ENCODE data around the gene P2RY2.

Gene P2RY2

DNA sequence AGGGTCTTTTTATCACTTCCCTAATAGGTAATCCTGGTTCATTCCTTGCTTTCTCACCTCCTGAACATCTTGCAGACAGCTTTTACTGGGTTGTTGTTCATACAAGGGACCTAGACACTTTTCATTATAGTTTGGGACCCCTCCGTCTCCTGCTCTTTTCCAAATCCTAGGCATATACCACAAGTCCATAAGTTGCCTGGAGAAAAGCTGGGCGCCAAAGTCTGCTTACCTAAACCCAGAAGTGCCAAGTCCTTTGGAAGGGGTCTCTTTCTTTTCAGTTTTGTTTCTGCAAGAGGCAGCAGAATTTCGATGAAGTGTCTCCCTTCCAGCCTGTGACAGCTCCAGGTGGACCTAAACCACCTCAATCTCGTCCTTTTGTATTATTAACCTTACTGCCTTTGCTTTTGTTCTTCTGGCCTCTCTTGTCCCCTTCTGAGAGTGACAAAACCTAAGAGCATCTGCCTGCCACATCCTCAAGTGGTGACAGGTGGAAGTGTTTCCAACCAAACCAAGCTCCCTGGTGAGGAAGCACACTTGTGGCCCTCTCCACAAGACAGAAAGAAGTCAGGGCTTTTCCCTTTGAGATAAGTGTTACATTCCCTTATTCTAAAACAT, 34.6 kb downstream of the P2RY2 start:
- H3K27ac ChIP-seq (ENCODE audit: low read depth in 2 of 2, low read length in 2 of 2): no peak overlapping the region
- H3K27me3 ChIP-seq (ENCODE audit: control insufficient read depth in 2 of 2, insufficient read depth in 2 of 2, low read length in 2 of 2): no peaks in the 10 kb centered on the region
- no peak overlapping the region for H3K4me3 ChIP-seq (ENCODE audit: low read length in 2 of 2)
- H3K9me3 ChIP-seq (ENCODE audit: control insufficient read depth in 2 of 2, low read length in 2 of 2): no peaks in the 10 kb centered on the region
- H3K9ac ChIP-seq (ENCODE audit: low read depth in 1 of 2, low read length in 2 of 2): no peak overlapping the region
- no peaks in the 10 kb centered on the region for H3K36me3 ChIP-seq (ENCODE audit: control insufficient read depth in 2 of 2, insufficient read depth in 2 of 2, low read length in 2 of 2)
- no peaks in the 10 kb centered on the region for H3K4me1 ChIP-seq (ENCODE audit: control insufficient read depth in 2 of 2, insufficient read depth in 2 of 2, low read length in 2 of 2)

DNA sequence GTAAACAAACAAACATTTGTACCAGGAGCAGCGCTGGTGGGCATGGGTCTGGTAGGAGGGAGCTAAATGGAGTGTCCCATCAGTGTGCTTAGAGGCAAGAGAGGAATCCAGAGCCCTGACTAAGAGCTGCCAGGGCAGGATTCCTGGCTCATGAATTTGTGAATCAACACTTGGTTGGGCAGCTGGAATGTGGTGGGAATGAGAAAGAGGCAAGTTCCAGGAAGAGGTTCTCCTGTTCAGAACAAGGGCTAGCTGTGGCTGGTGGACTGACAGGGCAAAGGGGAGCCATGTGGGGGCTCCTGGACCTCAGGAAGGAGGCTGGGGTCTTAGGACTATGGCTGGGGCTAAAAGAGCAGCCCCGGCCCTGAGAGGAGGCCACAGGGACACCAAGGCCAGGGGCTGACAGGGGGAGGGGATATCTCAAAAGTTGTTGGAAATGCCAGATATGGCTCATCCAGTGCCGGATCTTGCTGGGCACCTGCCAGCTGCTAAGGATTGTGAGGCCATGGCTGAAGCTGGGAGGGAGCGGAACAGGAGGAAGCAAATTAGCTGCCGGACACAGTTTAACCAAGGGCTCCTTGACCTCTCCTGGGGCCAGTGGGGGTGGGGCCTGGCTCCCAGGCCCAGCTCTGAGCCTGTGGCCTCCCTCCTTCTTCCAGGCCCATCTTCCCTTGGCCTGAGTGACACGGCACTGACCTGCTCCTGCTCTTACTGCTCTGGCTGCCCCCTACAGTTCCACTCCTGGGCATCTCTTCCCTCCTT, 39.4 kb downstream of the P2RY2 start:
- no peaks in the 10 kb centered on the region for H3K4me1 ChIP-seq (ENCODE audit: control insufficient read depth in 2 of 2, insufficient read depth in 2 of 2, low read length in 2 of 2)
- H3K27me3 ChIP-seq (ENCODE audit: control insufficient read depth in 2 of 2, insufficient read depth in 2 of 2, low read length in 2 of 2): no peaks in the 10 kb centered on the region
- no peaks in the 10 kb centered on the region for H3K36me3 ChIP-seq (ENCODE audit: control insufficient read depth in 2 of 2, insufficient read depth in 2 of 2, low read length in 2 of 2)
- no peak overlapping the region for H3K27ac ChIP-seq (ENCODE audit: low read depth in 2 of 2, low read length in 2 of 2)
- no peaks in the 10 kb centered on the region for H3K9me3 ChIP-seq (ENCODE audit: control insufficient read depth in 2 of 2, low read length in 2 of 2)
- H3K4me3 ChIP-seq (ENCODE audit: low read length in 2 of 2): no peak overlapping the region
- no peak overlapping the region for H3K9ac ChIP-seq (ENCODE audit: low read depth in 1 of 2, low read length in 2 of 2)

DNA sequence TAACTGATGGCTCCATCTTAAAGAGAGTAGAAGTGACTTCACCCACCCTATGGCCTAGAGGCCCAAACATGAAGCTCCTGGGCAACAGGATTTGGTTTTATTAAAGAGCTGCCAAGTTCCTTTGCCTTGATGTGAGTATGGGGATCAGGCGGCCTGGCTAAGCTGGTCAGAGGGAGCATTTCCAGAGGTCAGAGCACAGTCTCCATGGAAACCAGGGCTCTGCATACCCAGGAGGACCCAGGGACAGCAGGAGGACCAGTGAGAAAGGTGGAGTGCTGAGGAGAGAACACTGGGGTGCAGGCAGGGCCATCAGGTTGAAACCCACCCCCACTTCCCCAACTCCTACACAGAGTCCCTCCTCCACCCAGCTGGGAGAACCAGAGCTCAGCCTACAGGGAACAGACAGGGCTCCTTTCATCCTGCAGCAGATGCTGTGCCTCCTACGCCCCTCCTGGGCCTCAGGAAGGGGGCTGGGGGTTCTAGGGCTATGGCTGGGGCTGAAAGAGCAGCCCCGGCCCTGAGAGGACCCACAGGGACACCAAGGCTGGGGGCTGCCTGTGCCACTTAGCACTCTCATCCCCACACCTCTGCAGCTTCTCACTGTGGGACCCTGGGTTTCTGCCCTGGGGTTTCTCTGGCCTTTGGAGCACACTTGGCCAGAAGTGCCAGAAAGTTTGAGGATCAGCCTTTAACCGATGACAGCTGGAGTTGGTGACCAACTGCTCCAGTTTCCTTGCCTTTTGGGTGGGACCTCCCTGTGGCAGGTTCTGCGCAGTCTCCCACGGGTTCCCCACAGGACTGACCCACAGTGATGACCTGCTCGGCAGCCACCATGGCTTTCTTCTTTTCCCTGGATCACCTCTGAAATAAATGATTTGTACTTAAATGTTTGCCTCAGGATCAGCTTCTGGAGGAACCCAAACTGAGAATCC, 40.3 kb downstream of the P2RY2 start:
- Histone ChIP-seq H3K4me1 (ENCODE audit: control insufficient read depth in 2 of 2, insufficient read depth in 2 of 2, low read length in 2 of 2) (no peaks in the 10 kb centered on the region), H3K4me3 (ENCODE audit: low read length in 2 of 2) (no peak overlapping the region), H3K36me3 (ENCODE audit: control insufficient read depth in 2 of 2, insufficient read depth in 2 of 2, low read length in 2 of 2) (no peaks in the 10 kb centered on the region), H3K9me3 (ENCODE audit: control insufficient read depth in 2 of 2, low read length in 2 of 2) (no peaks in the 10 kb centered on the region), H3K9ac (ENCODE audit: low read depth in 1 of 2, low read length in 2 of 2) (no peak overlapping the region), H3K27ac (ENCODE audit: low read depth in 2 of 2, low read length in 2 of 2) (no peak overlapping the region), H3K27me3 (ENCODE audit: control insufficient read depth in 2 of 2, insufficient read depth in 2 of 2, low read length in 2 of 2) (peaks cover 2 to 7% of the 10 kb centered on the region in 2 donors)

DNA sequence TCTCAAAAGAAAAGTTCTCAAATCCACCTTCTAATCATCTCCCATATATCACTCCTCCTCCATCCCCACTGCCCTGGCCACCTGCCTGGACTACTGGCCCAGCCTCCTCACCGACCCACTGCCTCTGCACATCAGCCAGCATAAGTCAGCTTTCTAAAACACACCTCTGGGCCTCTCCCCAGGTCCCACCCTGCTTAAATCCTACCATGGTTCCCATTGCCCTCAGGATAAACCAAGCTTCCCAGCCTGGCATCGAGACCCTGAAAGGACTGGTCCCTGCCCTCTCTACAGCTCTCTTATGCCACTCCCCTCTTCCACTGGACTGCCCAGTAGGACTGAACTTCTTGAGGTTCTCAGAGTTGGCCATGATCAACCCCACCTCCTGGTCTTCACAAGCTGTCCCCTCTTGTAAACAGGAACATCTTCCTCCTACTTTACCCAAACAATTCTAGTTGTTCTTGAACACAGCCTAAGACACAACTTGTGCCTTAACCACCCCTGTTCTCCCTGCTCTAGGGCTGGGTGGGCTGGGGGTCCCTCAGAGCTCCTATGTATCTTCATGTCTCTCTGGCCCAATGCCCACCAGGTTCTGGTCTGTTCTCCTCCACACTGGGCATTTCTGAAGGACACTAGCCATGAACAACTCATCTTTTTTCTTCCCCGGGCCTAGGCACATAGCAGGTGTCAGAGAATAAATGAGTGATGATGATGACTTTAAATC, 41.5 kb downstream of the P2RY2 start:
- H3K27me3 ChIP-seq (ENCODE audit: control insufficient read depth in 2 of 2, insufficient read depth in 2 of 2, low read length in 2 of 2): peaks cover 8 to 11% of the 10 kb centered on the region in 2 donors
- no peak overlapping the region for H3K4me3 ChIP-seq (ENCODE audit: low read length in 2 of 2)
- no peak overlapping the region for H3K9ac ChIP-seq (ENCODE audit: low read depth in 1 of 2, low read length in 2 of 2)
- no peak overlapping the region for H3K27ac ChIP-seq (ENCODE audit: low read depth in 2 of 2, low read length in 2 of 2)
- no peaks in the 10 kb centered on the region for H3K36me3 ChIP-seq (ENCODE audit: control insufficient read depth in 2 of 2, insufficient read depth in 2 of 2, low read length in 2 of 2)
- no peaks in the 10 kb centered on the region for H3K4me1 ChIP-seq (ENCODE audit: control insufficient read depth in 2 of 2, insufficient read depth in 2 of 2, low read length in 2 of 2)
- H3K9me3 ChIP-seq (ENCODE audit: control insufficient read depth in 2 of 2, low read length in 2 of 2): no peaks in the 10 kb centered on the region

DNA sequence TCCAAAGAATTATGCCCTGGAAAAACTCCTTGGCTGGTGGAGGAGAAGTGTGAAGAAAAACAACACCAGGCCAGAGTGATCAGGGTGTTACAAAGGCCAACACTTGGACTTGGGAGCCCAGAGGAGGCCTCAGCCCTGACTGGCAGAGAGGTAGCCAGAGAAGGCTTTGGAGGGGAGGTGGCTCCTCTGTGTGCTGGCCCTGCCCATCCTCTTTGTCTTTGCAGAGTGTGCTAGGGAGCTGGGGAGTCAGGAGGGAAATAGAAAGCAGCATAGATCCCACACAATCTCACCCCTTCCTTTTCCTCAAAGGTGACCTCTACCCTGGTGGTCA, 42.0 kb downstream of the P2RY2 start:
- Histone ChIP-seq H3K27me3 (ENCODE audit: control insufficient read depth in 2 of 2, insufficient read depth in 2 of 2, low read length in 2 of 2) (peaks cover 12 to 15% of the 10 kb centered on the region in 2 donors), H3K9ac (ENCODE audit: low read depth in 1 of 2, low read length in 2 of 2) (no peak overlapping the region), H3K9me3 (ENCODE audit: control insufficient read depth in 2 of 2, low read length in 2 of 2) (no peaks in the 10 kb centered on the region), H3K36me3 (ENCODE audit: control insufficient read depth in 2 of 2, insufficient read depth in 2 of 2, low read length in 2 of 2) (no peaks in the 10 kb centered on the region), H3K27ac (ENCODE audit: low read depth in 2 of 2, low read length in 2 of 2) (no peak overlapping the region), H3K4me1 (ENCODE audit: control insufficient read depth in 2 of 2, insufficient read depth in 2 of 2, low read length in 2 of 2) (no peaks in the 10 kb centered on the region), H3K4me3 (ENCODE audit: low read length in 2 of 2) (no peak overlapping the region)

DNA sequence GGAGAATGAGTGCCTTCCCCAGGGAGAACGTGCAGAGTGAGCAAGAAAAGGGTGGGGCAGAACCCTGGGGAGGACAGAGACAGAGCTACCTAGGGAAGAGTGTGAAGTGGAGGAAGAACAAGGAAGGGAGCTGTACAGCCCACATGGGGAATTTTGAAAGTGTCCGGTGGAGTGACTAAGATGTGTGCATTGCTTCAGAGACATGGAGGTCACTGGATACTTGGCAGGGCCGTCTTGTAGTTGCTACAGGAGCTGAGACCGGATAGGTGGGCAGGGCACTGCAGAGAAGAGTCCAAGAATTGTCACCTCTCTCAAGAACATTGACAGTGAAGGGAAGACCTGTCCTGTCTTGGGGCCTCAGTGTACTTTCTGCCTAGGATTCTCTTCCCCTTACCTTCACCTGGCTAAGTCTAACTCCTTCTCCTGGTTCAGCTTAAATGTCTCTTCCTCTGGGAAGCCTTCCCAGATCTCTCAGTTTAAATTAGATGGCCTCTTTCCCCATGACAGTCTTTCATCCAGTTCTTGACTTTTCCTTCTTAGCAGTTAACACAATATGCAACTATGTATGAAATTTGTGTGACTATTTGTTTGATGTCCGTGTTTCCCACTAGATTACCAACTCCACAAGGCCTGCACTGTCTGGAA, 44.9 kb downstream of the P2RY2 start:
- H3K27ac ChIP-seq (ENCODE audit: low read depth in 2 of 2, low read length in 2 of 2): no peak overlapping the region
- no peaks in the 10 kb centered on the region for H3K36me3 ChIP-seq (ENCODE audit: control insufficient read depth in 2 of 2, insufficient read depth in 2 of 2, low read length in 2 of 2)
- no peaks in the 10 kb centered on the region for H3K4me1 ChIP-seq (ENCODE audit: control insufficient read depth in 2 of 2, insufficient read depth in 2 of 2, low read length in 2 of 2)
- H3K27me3 ChIP-seq (ENCODE audit: control insufficient read depth in 2 of 2, insufficient read depth in 2 of 2, low read length in 2 of 2): peaks cover 12 to 16% of the 10 kb centered on the region in 2 donors
- no peak overlapping the region for H3K4me3 ChIP-seq (ENCODE audit: low read length in 2 of 2)
- no peaks in the 10 kb centered on the region for H3K9me3 ChIP-seq (ENCODE audit: control insufficient read depth in 2 of 2, low read length in 2 of 2)
- no peak overlapping the region for H3K9ac ChIP-seq (ENCODE audit: low read depth in 1 of 2, low read length in 2 of 2)

DNA sequence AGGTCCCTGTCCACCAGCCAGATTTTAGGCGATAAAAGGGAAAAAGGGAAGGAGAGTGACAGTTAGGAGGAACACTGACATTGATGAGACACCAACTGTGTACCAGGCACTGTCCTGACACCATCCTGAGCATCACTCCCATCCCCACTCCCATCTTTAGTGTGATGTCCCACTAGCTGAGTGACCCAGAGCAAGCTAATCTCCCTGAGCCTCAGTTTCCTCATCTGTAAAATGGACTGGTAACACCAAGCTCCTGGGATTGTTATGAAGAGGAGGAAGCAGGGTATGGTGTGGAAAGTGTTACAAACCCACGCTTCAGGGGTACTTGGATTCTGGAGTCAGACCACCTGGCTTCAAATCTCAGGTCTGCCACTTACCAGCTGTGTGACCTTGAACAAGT, 45.6 kb downstream of the P2RY2 start:
- H3K9ac ChIP-seq (ENCODE audit: low read depth in 1 of 2, low read length in 2 of 2): no peak overlapping the region

DNA sequence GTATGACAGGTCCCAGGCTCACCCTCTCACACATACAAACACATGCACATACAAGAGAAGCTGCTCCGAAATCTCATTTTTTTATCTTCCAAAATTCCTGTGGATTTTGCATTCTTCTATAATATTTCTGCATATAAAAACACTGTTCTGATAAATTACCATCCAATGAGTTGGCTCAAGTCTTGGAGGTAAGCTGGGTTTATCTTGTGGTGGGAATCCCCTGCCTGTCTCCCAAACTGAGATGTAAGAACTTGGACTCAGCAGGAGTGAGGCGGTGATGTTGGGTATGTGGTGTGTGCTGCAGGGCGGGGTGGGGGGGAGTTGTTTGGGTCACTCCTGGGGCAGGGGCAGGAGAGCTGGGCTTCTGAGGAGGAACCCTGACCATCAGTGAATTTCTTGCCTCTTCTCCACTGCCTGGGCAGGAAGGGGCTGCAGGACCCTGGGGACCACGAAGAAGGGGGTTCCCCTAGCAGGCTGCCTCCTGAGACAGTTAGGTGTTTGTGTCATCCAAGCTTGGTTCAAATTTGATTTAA, 47.3 kb downstream of the P2RY2 start:
- Histone ChIP-seq H3K4me3 (ENCODE audit: low read length in 2 of 2) (no peak overlapping the region), H3K9me3 (ENCODE audit: control insufficient read depth in 2 of 2, low read length in 2 of 2) (no peaks in the 10 kb centered on the region), H3K9ac (ENCODE audit: low read depth in 1 of 2, low read length in 2 of 2) (no peak overlapping the region), H3K27ac (ENCODE audit: low read depth in 2 of 2, low read length in 2 of 2) (no peak overlapping the region), H3K36me3 (ENCODE audit: control insufficient read depth in 2 of 2, insufficient read depth in 2 of 2, low read length in 2 of 2) (no peaks in the 10 kb centered on the region), H3K4me1 (ENCODE audit: control insufficient read depth in 2 of 2, insufficient read depth in 2 of 2, low read length in 2 of 2) (peaks cover 5 to 8% of the 10 kb centered on the region in 2 donors), H3K27me3 (ENCODE audit: control insufficient read depth in 2 of 2, insufficient read depth in 2 of 2, low read length in 2 of 2) (peaks cover 12 to 16% of the 10 kb centered on the region in 2 donors)

More for the DNA sequence above, 45.6 kb downstream of the P2RY2 start:
- peaks cover 12 to 16% of the 10 kb centered on the region in 2 donors for H3K27me3 ChIP-seq (ENCODE audit: control insufficient read depth in 2 of 2, insufficient read depth in 2 of 2, low read length in 2 of 2)
- H3K4me3 ChIP-seq (ENCODE audit: low read length in 2 of 2): no peak overlapping the region
- H3K9me3 ChIP-seq (ENCODE audit: control insufficient read depth in 2 of 2, low read length in 2 of 2): no peaks in the 10 kb centered on the region
- no peaks in the 10 kb centered on the region for H3K4me1 ChIP-seq (ENCODE audit: control insufficient read depth in 2 of 2, insufficient read depth in 2 of 2, low read length in 2 of 2)
- H3K36me3 ChIP-seq (ENCODE audit: control insufficient read depth in 2 of 2, insufficient read depth in 2 of 2, low read length in 2 of 2): no peaks in the 10 kb centered on the region
- H3K27ac ChIP-seq (ENCODE audit: low read depth in 2 of 2, low read length in 2 of 2): no peak overlapping the region

DNA sequence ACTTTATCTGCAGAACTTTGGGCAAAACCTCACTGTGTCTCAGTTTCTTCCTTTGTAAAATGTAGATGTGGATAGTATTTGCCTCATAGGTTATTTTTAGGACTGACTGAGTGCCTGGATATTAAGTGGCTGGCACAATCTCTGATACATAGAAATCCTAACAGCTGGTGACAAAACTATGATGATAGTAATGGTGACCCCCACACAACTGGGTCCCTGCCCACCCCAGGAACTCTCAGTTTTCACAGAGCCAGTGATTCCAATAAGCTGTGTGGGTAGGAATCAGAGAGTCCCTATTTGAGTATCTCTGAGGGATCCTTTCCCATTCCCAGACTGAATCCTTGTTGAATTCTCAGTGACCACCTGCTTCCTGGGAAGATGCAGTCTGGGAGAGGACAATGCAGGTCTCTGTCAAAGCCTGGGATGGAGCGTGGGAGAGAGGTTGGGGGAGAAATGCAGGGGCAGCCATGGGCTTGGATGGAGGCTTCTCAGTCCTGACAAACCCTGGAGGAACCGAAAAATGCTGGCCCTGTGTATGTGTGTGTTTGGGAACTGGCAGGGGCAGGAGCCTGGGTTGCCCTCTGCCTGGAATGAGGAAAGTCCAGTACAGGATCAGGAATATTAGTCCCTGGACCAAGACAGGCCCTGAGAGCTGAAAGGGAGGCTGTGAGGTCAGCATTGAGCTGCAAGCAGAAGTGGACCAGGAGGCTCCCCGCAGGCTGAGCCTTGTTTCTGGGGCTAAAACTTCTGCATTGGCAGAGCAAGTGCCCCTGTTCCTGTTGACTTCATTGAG, 48.0 kb downstream of the P2RY2 start:
- Histone ChIP-seq H3K4me3 (ENCODE audit: low read length in 2 of 2) (no peak overlapping the region), H3K27me3 (ENCODE audit: control insufficient read depth in 2 of 2, insufficient read depth in 2 of 2, low read length in 2 of 2) (peaks cover 12 to 16% of the 10 kb centered on the region in 2 donors), H3K27ac (ENCODE audit: low read depth in 2 of 2, low read length in 2 of 2) (no peak overlapping the region), H3K9ac (ENCODE audit: low read depth in 1 of 2, low read length in 2 of 2) (no peak overlapping the region), H3K36me3 (ENCODE audit: control insufficient read depth in 2 of 2, insufficient read depth in 2 of 2, low read length in 2 of 2) (no peaks in the 10 kb centered on the region), H3K4me1 (ENCODE audit: control insufficient read depth in 2 of 2, insufficient read depth in 2 of 2, low read length in 2 of 2) (peaks cover 12 to 14% of the 10 kb centered on the region in 2 donors), H3K9me3 (ENCODE audit: control insufficient read depth in 2 of 2, low read length in 2 of 2) (no peaks in the 10 kb centered on the region)

Measured in mucosa of rectum (tissue), 2 donors.